Astrocyte (in vitro differentiated cells and primary cell): ENCODE results near the gene PRPS1.

Source experiments
- CTCF ChIP-seq: IDR thresholded peaks from 2 replicates; pipeline ENCODE4 v1.5.1; 2011; ENCODE audit warnings: low read depth, mild to moderate bottlenecking, inconsistent platforms, low read length, moderate library complexity; ENCODE audit not compliant: insufficient read depth
- EZH2 ChIP-seq: IDR thresholded peaks from 2 replicates; pipeline ENCODE4 v1.6.1; 2012; ENCODE audit warnings: mild to moderate bottlenecking, low read length, inconsistent platforms; ENCODE audit not compliant: insufficient read depth

GRCh38 chrX:107599450-107599861 lies 28.9 kb upstream of the PRPS1 start:
- TF ChIP-seq EZH2 (no peak), CTCF (no peak)
